HepG2 (cell line): ENCODE results near the gene HSD11B2. TPM values are rescaled to one million over a fixed set of nuclear protein-coding genes. Genes with fewer than 3 reads are reported as not detected.

Source experiments
- ATAC-seq: fragments of 200-7000 bp; cut with Tn5 transposase; 3 replicates; pipeline ENCODE4 v1.9.1; 2020; ENCODE audit warnings: mild to moderate bottlenecking, moderate library complexity
- BruUV-seq: library from RNA; stranded (reverse); fragments of 400-500 nt; replicated peaks from 2 replicates; lab custom pipeline; 2021; lab: Mats Ljungman, UMichigan
- CTCF ChIA-PET: fragments of 300-600 bp; formaldehyde crosslinking; extraction: SDS; loops from one replicate; lab custom pipeline; 2021; ENCODE audit warnings: low total read pairs, inconsistent platforms, low intra/inter-chr PET ratio; lab: Yijun Ruan, JAX
- POLR2A ChIA-PET: fragments of 350-600 bp; sonication (Branson Sonifier 250); formaldehyde crosslinking; loops from one replicate; lab custom pipeline; 2020; ENCODE audit warnings: antibody characterized with exemption, inconsistent platforms; lab: Yijun Ruan, JAX
- DNase-seq: peaks from one replicate; pipeline ENCODE4 v3.0.0-alpha.2; 2015; ENCODE audit warnings: low spot score
- FAIRE-seq: peaks from 3 replicates; lab custom pipeline; 2011; peaks lifted over from hg19 to GRCh38; lab: Jason Lieb, UNC
- H2AFZ ChIP-seq: one replicate; pipeline ENCODE4 v1.6.1; 2011; ENCODE audit warnings: low read length, inconsistent platforms
- H3K27ac ChIP-seq: fragments of 300-600 bp; 3 replicates; pipeline ENCODE4 v1.8.0; 2011; ENCODE audit warnings: mixed run types, mild to moderate bottlenecking, mixed read lengths, low read length, inconsistent platforms; ENCODE audit not compliant: insufficient read depth; ENCODE audit errors: extremely low read length
- H3K27me3 ChIP-seq, 2 experiments: fragments of 200-600 bp in 1 of 2; 2 replicates in 1 of 2; 3 replicates in 1 of 2; pipeline versions ENCODE4 v1.6.0 to v1.8.0; 2011; ENCODE audit warnings: low read length in 2 of 2, mild to moderate bottlenecking in 2 of 2, moderate library complexity in 2 of 2, inconsistent platforms in 1 of 2; ENCODE audit not compliant: insufficient read depth in 2 of 2, control insufficient read depth in 1 of 2
- H3K36me3 ChIP-seq, 2 experiments: fragments of 200-600 bp in 1 of 2; replicated peaks in 1 of 2; 2 replicates in 1 of 2; 3 replicates in 1 of 2; pipeline versions ENCODE4 v1.5.1 to v1.8.0; 2011; ENCODE audit warnings: low read length in 2 of 2, inconsistent platforms in 1 of 2; ENCODE audit not compliant: insufficient read depth in 2 of 2, control insufficient read depth in 1 of 2
- H3K4me1 ChIP-seq: 2 replicates; pipeline ENCODE4 v1.5.1; 2012; ENCODE audit warnings: low read length, inconsistent platforms; ENCODE audit not compliant: insufficient read depth
- H3K4me2 ChIP-seq: 2 replicates; pipeline ENCODE4 v1.6.0; 2011; ENCODE audit warnings: low read depth, low read length, inconsistent platforms
- H3K4me3 ChIP-seq, 3 experiments: fragments of 200-600 bp in 1 of 3; sonication (generic), shearing (Covaris generic) in 1 of 3; replicated peaks in 1 of 3; 2 replicates each; pipeline ENCODE4 v1.5.1; 2011 to 2016; ENCODE audit warnings: low read length in 3 of 3, inconsistent platforms in 2 of 3, low read depth in 2 of 3, mild to moderate bottlenecking in 2 of 3, control low read depth in 1 of 3, mixed read lengths in 1 of 3; ENCODE audit not compliant: insufficient read depth in 1 of 3
- H3K79me2 ChIP-seq: one replicate; pipeline ENCODE4 v1.6.1; 2011; ENCODE audit warnings: low read length, inconsistent platforms; ENCODE audit not compliant: insufficient read depth
- H3K9ac ChIP-seq: 2 replicates; pipeline ENCODE4 v1.6.0; 2011; ENCODE audit warnings: mild to moderate bottlenecking, low read depth, low read length, inconsistent platforms; ENCODE audit not compliant: insufficient read depth
- H3K9me3 ChIP-seq: 2 replicates; pipeline ENCODE4 v1.5.1; 2012; ENCODE audit warnings: mild to moderate bottlenecking, low read length
- H4K20me1 ChIP-seq: 2 replicates; pipeline ENCODE4 v1.6.0; 2011; ENCODE audit warnings: inconsistent platforms, mild to moderate bottlenecking, low read length, moderate library complexity; ENCODE audit not compliant: insufficient read depth
- ARNT2 ChIP-seq: sonication (generic); formaldehyde crosslinking; IDR thresholded peaks from 2 replicates; pipeline ENCODE4 v1.8.0; 2022; ENCODE audit warnings: mild to moderate bottlenecking, low read depth, missing genetic modification reagents, moderate library complexity
- HOXA9 ChIP-seq: sonication (generic); formaldehyde crosslinking; IDR thresholded peaks from 2 replicates; pipeline ENCODE4 v1.8.1; 2022; ENCODE audit warnings: missing genetic modification reagents, mild to moderate bottlenecking, moderate library complexity, borderline replicate concordance
- MEF2D ChIP-seq: sonication (generic); formaldehyde crosslinking; IDR thresholded peaks from 2 replicates; pipeline ENCODE4 v1.5.1; 2020; ENCODE audit warnings: mild to moderate bottlenecking, missing genetic modification reagents
- ZNF44 ChIP-seq: sonication (generic); formaldehyde crosslinking; IDR thresholded peaks from 2 replicates; pipeline ENCODE4 v1.5.1; 2020; ENCODE audit warnings: mild to moderate bottlenecking, missing genetic modification reagents
- ZNF460 ChIP-seq: sonication (generic); formaldehyde crosslinking; IDR thresholded peaks from 2 replicates; pipeline ENCODE4 v1.5.1; 2020; ENCODE audit warnings: missing genetic modification reagents, mild to moderate bottlenecking, borderline replicate concordance
- ZNF777 ChIP-seq: sonication (generic); formaldehyde crosslinking; IDR thresholded peaks from 2 replicates; pipeline ENCODE4 v1.4.0; 2020; ENCODE audit warnings: missing genetic modification reagents
- WGBS: methylation state at CpG from one replicate; pipeline ENCODE4 v1.1.6; 2017; ENCODE audit warnings: low lambda C conversion rate; 5-methylcytosine and 5-hydroxymethylcytosine counted together
- in situ Hi-C: cut with HindIII; loops from 2 replicates; pipeline ENCODE4 v1.10.0; 2017; ENCODE audit warnings: low pct_unique_long_range_greater_than_20kb; ENCODE audit not compliant: extremely low pct_ligation_motif_present
- intact Hi-C: fragments of 100-400 bp; cut with micrococcal nuclease; formaldehyde crosslinking; loops from one replicate; pipeline ENCODE4 v1.10.0; 2022; ENCODE audit not compliant: unreplicated experiment
- polyA plus RNA-seq, 8 experiments: library from polyadenylated mRNA; depleted of rRNA in 3 of 8; stranded (reverse) in 7 of 8; unstranded in 1 of 8; fragments of >200 nt; fragmentation: Illumina TruSeq in 4 of 8; extraction: Trizol in 4 of 8; gene quantifications; 2 replicates each; pipeline versions ENCODE4 v1.2.1 to v1.2.3, GENCODE V29; 2011 to 2016; ENCODE audit warnings: low read depth in 4 of 8, missing spikeins in 1 of 8, mixed read lengths in 1 of 8; ENCODE audit not compliant: insufficient read depth in 1 of 8
- total RNA-seq, 5 experiments: library from RNA; depleted of rRNA; stranded (reverse); fragments of >200 nt; fragmentation: Illumina TruSeq; extraction: Trizol; gene quantifications; 2 replicates each; pipeline ENCODE4 v1.2.3, GENCODE V29; 2016; ENCODE audit warnings: low read depth in 1 of 5
- TF ChIP-seq, protein P1 (sequence below): sonication (generic); formaldehyde crosslinking; IDR thresholded peaks from 2 replicates; pipeline ENCODE4 v1.8.1; 2023; ENCODE audit warnings: mild to moderate bottlenecking, missing genetic modification reagents

The HSD11B2 gene
- total and polyA plus RNA-seq, 2 of the 13 experiments (the other 11 are each of a cell fraction or from before 2014, with no cell fraction given), result 8.9 to 13.6 TPM

GRCh38 chr16:67406111-67406971, 24.6 kb upstream of the HSD11B2 start:
- in situ Hi-C loops (no loop called here), intact Hi-C loops (loop anchor here (2.0 kb wide), 1 partner anchor 58 kb away; no protein-coding TSS in a partner anchor)
- H3K4me1 ChIP-seq, result peaks cover 28% of the 10 kb centered on the region
- H3K4me2 ChIP-seq, result no peak overlapping the region
- ATAC-seq (no peak), FAIRE-seq (no peak), DNase-seq (no peak)
- no peaks in the 10 kb centered on the region for H3K79me2 ChIP-seq
- no peaks in the 10 kb centered on the region for H3K36me3 ChIP-seq
- 46% methylated on average over 11 of the region's 18 CpGs for WGBS
- no peak overlapping the region for H2AFZ ChIP-seq
- H3K4me3 ChIP-seq, result no peak overlapping the region
- H3K9ac ChIP-seq, result no peak overlapping the region
- CTCF ChIA-PET, result interaction anchor here (0.6 kb wide), 1 partner anchor 57 kb away, joined by 3 read pairs; no protein-coding TSS in a partner anchor
- H3K27me3 ChIP-seq, result peaks cover 0 to 14% of the 10 kb centered on the region in 2 experiments; a peak in 3 of 5 replicates
- POLR2A ChIA-PET, result no interaction called here
- TF ChIP-seq MEF2D (CRISPR knock-in tag) (no peak), ZNF460 (no peak), ZNF777 (CRISPR knock-in tag) (no peak), ZNF44 (CRISPR knock-in tag) (no peak), ARNT2 (CRISPR knock-in tag) (no peak), HOXA9 (no peak)
- TF ChIP-seq, protein P1, sequence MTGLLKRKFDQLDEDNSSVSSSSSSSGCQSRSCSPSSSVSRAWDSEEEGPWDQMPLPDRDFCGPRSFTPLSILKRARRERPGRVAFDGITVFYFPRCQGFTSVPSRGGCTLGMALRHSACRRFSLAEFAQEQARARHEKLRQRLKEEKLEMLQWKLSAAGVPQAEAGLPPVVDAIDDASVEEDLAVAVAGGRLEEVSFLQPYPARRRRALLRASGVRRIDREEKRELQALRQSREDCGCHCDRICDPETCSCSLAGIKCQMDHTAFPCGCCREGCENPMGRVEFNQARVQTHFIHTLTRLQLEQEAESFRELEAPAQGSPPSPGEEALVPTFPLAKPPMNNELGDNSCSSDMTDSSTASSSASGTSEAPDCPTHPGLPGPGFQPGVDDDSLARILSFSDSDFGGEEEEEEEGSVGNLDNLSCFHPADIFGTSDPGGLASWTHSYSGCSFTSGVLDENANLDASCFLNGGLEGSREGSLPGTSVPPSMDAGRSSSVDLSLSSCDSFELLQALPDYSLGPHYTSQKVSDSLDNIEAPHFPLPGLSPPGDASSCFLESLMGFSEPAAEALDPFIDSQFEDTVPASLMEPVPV (CRISPR knock-in tag), result no peak
- H4K20me1 ChIP-seq, result no peaks in the 10 kb centered on the region
- H3K27ac ChIP-seq, result no peak overlapping the region
- no TSS peak for BruUV-seq
- no peaks in the 10 kb centered on the region for H3K9me3 ChIP-seq
